ENCODE results near the gene CCDC183. TPM values are rescaled to one million over a fixed set of nuclear protein-coding genes. Genes with fewer than 3 reads are reported as not detected.
"Not testable (repeated sequence)": the region's sequence is repeated elsewhere in the genome, so short reads cannot be mapped to it uniquely, and the experiment has no call there.

CCDC183 gene
- total RNA-seq, 3 donors from 2014 or later: 0.49 TPM; not detected in 2

- peaks cover 6% of the 10 kb centered on the region for H3K27me3 Mint-ChIP-seq (ENCODE audit: low read depth)
- H3K36me3 Mint-ChIP-seq (ENCODE audit: insufficient read depth): no peaks in the 10 kb centered on the region
- no peak overlapping the region for H3K4me3 Mint-ChIP-seq
- peaks cover 18% of the 10 kb centered on the region for H3K4me1 Mint-ChIP-seq (ENCODE audit: low read depth)
- no peaks in the 10 kb centered on the region for H3K9me3 Mint-ChIP-seq
- ATAC-seq: no peak
- no peak for DNase-seq
Measured at GRCh38 chr9:136795000-136795348, 1.2 kb upstream of the CCDC183 start.

DNA sequence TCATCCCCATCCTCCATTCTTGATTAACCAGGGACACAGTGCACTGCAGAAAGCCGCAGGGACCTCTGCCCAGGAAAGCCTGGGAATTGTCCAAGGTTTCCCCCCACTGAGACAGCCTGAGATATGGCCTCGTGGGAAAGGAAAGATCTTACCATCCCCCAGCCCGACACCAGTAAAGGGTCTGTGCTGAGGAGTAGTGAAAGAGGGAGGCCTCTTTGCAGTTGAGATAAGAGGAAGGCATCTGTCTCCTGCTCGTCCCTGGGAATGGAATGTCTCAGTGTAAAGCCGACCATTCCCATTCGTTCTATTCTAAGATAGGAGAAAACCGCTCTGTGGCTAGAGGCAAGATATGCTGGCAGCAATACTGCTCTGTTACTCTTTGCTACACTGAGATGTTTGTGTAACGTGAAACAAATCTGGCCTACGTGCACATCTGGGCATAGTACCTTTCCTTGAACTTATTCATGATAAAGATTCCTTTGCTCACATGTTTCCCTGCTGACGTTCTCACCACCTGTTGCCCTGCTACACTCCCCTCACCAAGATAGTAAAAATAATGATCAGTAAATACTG is 723 bp downstream of the CCDC183 start:
- H3K36me3 Mint-ChIP-seq (ENCODE audit: insufficient read depth); ATAC-seq; DNase-seq; H3K4me3 Mint-ChIP-seq; H3K27me3 Mint-ChIP-seq (ENCODE audit: low read depth); H3K9me3 Mint-ChIP-seq: not testable (repeated sequence)
- H3K4me1 Mint-ChIP-seq (ENCODE audit: low read depth): peaks cover 26% of the 10 kb centered on the region

DNA sequence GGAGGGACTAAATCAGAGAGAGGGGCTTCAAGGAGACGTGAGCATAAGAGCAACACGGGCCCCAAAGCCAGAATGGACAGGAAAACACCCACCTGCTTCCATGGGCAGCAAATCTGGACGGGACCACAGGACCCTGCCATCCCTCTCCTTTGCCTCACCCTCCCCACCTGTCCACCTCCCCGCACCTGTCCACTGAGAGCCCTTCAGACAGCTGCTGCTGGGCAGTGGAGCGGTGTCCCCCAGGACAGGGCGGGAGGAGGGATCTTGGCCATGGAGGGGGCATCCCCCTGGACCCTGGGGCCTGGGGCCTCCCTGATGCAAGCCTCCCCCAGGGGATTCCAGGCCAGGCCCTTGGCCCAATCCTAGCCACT is 2.6 kb downstream of the CCDC183 start:
- Mint-ChIP-seq H3K36me3 (ENCODE audit: insufficient read depth) (no peaks in the 10 kb centered on the region), H3K27me3 (ENCODE audit: low read depth) (peaks cover 6% of the 10 kb centered on the region), H3K4me1 (ENCODE audit: low read depth) (peaks cover 18% of the 10 kb centered on the region), H3K4me3 (no peak overlapping the region), H3K9me3 (no peaks in the 10 kb centered on the region)
- DNase-seq (no peak), ATAC-seq (no peak)

DNA sequence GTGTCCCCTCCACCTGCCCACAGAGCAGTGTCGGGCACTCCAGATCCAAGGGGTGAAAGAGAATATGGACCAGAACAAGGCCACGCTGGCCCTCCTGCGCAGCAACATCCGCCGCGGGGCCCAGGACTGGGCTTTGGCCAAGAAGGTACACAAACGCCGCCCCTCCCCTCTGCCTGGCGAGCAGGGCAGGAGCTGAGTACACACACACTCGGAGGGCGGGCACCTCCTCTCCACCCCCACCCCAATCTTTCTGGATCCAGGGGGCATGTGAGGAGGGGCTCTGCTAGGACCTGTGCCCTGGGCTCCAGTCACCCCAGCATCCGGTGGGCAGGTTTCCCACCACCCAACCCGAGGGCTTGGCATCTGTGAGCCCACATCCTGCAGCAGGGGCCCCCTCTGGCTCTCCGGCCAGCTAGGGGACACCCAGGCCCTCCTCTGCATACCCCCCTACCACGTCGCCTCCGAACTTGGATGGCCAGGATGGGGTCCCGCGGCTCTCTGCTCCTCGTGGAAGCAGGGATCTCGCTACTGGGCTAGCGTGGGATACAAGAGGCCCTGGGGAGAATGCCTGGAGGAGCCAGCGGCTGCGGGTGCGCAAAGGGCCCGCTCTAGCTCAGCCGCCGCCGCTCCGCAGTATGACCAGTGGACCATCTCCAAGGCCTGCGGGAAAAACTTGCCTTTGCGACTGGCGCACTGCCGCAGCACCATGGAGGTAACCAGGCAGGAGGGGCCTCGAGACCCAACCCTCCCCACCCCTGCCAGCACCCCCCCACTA is 3.1 kb downstream of the CCDC183 start:
- H3K4me3 Mint-ChIP-seq: peak overlapping the region; percentile 45

DNA sequence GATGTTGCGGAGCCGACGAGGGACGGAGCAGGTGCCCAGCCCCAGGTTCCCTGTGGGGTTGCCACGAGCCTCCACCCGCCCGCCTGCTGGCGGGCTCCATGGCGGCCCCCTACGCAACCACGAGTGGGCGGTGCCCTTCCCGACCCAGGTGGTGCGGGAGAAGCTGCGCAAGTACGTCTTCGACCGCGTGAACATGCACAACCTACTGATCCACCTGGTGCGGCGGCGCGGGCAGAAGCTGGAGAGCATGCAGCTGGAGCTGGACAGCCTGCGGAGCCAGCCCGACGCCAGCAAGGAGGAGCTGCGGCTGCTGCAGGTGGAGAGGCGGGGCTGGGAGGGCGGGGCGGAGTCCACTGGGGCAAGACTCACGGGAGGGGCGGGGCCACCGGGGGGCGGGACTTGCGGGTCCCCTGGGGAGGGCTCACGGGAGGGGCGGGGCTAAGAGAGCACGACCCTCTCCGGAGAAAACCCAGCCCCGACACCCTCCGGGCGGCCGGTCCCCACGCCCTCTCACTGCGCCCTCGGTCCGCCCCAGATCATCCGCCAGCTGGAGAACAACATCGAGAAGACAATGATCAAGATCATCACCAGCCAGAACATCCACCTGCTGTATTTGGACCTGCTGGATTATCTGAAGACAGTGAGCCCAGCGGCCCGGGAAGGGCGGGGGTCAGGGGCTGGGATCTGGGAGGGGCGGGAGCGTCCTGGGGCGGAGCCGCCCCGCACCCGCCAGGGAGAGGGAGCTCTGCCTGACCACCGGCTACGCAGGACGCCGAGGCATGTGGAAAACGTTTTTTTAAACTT is 3.9 kb downstream of the CCDC183 start:
- H3K9me3 Mint-ChIP-seq: no peaks in the 10 kb centered on the region
- H3K27me3 Mint-ChIP-seq (ENCODE audit: low read depth): peaks cover 6% of the 10 kb centered on the region
- H3K4me3 Mint-ChIP-seq: peak overlapping the region; percentile 78
- DNase-seq (peak; percentile 92), ATAC-seq (peak; percentile 85 to 86)
- H3K4me1 Mint-ChIP-seq (ENCODE audit: low read depth): peaks cover 18% of the 10 kb centered on the region
- H3K36me3 Mint-ChIP-seq (ENCODE audit: insufficient read depth): no peaks in the 10 kb centered on the region

More for the DNA sequence above, 3.1 kb downstream of the CCDC183 start:
- H3K9me3 Mint-ChIP-seq: no peaks in the 10 kb centered on the region
- peaks cover 6% of the 10 kb centered on the region for H3K27me3 Mint-ChIP-seq (ENCODE audit: low read depth)
- ATAC-seq: no peak
- peaks cover 18% of the 10 kb centered on the region for H3K4me1 Mint-ChIP-seq (ENCODE audit: low read depth)
- no peaks in the 10 kb centered on the region for H3K36me3 Mint-ChIP-seq (ENCODE audit: insufficient read depth)
- no peak for DNase-seq

- Mint-ChIP-seq H3K4me1 (ENCODE audit: low read depth) (peaks cover 19% of the 10 kb centered on the region), H3K27me3 (ENCODE audit: low read depth) (no peaks in the 10 kb centered on the region), H3K9me3 (no peaks in the 10 kb centered on the region), H3K4me3 (no peak overlapping the region), H3K36me3 (ENCODE audit: insufficient read depth) (peaks cover 4% of the 10 kb centered on the region)
- ATAC-seq (no peak), DNase-seq (no peak)
Measured at GRCh38 chr9:136802321-136802720, 6.2 kb downstream of the CCDC183 start.

- H3K9me3 Mint-ChIP-seq; H3K36me3 Mint-ChIP-seq (ENCODE audit: insufficient read depth); DNase-seq; H3K27me3 Mint-ChIP-seq (ENCODE audit: low read depth); ATAC-seq; H3K4me3 Mint-ChIP-seq: not testable (repeated sequence)
- peaks cover 19% of the 10 kb centered on the region for H3K4me1 Mint-ChIP-seq (ENCODE audit: low read depth)
Measured at GRCh38 chr9:136803009-136803550, 6.9 kb downstream of the CCDC183 start.

- Mint-ChIP-seq H3K4me1 (ENCODE audit: low read depth) (peaks cover 20% of the 10 kb centered on the region), H3K4me3 (no peak overlapping the region), H3K27me3 (ENCODE audit: low read depth) (no peaks in the 10 kb centered on the region), H3K9me3 (no peaks in the 10 kb centered on the region), H3K36me3 (ENCODE audit: insufficient read depth) (peaks cover 4% of the 10 kb centered on the region)
- DNase-seq (no peak), ATAC-seq (no peak)
Measured at GRCh38 chr9:136803551-136804508, 7.7 kb downstream of the CCDC183 start.

GRCh38 chr9:136804509-136805206 is 8.5 kb downstream of the CCDC183 start:
- H3K9me3 Mint-ChIP-seq: no peaks in the 10 kb centered on the region

DNA sequence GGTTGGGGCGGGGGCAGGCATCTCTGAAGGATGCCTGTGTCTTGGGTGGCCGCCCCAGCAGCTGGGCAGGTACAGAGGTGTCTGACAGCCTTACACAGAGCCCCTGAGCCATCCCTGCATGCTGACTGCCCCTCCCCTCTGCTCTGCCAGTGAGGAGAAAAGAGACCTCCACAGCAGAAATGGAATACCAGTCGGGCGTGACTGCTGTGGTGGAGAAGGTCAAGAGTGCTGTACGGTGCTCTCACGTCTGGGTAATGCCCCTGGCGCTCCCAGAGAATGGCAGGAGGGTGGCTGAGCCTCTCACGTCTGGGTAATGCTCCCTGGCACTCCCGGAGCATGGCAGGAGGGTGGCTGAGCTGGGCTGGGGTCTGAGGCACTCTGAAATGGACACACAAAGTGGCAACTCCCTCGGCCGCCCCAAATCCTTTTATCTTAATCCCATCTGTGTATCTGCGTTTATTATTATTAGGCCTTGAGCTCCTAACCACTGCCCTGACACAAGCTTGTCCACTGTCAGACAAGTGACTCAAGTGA is 9.1 kb downstream of the CCDC183 start:
- peaks cover 9% of the 10 kb centered on the region for H3K36me3 Mint-ChIP-seq (ENCODE audit: insufficient read depth)
- no peak for ATAC-seq
- H3K4me3 Mint-ChIP-seq: no peak overlapping the region
- no peaks in the 10 kb centered on the region for H3K9me3 Mint-ChIP-seq
- H3K4me1 Mint-ChIP-seq (ENCODE audit: low read depth): peaks cover 32% of the 10 kb centered on the region
- no peak for DNase-seq
- H3K27me3 Mint-ChIP-seq (ENCODE audit: low read depth): no peaks in the 10 kb centered on the region

More at GRCh38 chr9:136804509-136805206, 8.5 kb downstream of the CCDC183 start:
- peaks cover 4% of the 10 kb centered on the region for H3K36me3 Mint-ChIP-seq (ENCODE audit: insufficient read depth)
- H3K27me3 Mint-ChIP-seq (ENCODE audit: low read depth): no peaks in the 10 kb centered on the region
- no peak overlapping the region for H3K4me3 Mint-ChIP-seq
- H3K4me1 Mint-ChIP-seq (ENCODE audit: low read depth): peaks cover 28% of the 10 kb centered on the region
- no peak for DNase-seq
- no peak for ATAC-seq

- H3K27me3 Mint-ChIP-seq (ENCODE audit: low read depth): no peaks in the 10 kb centered on the region
- H3K9me3 Mint-ChIP-seq: no peaks in the 10 kb centered on the region
- peaks cover 30% of the 10 kb centered on the region for H3K4me1 Mint-ChIP-seq (ENCODE audit: low read depth)
- H3K36me3 Mint-ChIP-seq (ENCODE audit: insufficient read depth): peaks cover 11% of the 10 kb centered on the region
- ATAC-seq (no peak), DNase-seq (no peak)
- H3K4me3 Mint-ChIP-seq: peak overlapping the region; percentile 86
Measured at GRCh38 chr9:136806067-136806466, 9.9 kb downstream of the CCDC183 start.

DNA sequence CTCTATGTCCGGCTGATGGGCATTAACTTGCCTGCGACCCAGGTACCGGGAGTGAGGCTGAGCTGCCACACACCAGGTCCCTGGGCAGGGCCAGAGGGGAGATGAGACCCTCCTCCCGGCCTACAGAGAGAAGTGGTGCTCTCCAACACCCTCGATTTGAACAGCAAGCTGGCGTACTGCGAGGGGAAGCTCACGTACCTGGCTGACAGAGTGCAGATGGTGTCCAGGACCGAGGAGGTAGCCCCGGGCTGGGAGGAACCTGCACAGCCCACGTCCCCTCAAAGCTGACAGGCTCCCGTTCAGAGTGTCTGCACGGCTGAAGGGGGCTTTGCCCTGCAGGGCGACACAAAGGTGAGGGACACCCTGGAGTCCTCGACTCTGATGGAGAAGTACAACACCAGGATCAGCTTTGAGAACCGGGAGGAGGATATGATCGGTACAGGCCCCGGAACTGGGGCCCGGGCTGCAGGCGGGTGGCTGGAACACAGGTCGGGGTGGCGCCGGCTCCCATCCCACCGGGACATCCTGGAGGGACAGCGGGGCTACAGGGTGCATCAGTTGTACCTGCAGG is 10.6 kb downstream of the CCDC183 start:
- no peak for ATAC-seq
- no peak for DNase-seq
- peaks cover 12% of the 10 kb centered on the region for H3K36me3 Mint-ChIP-seq (ENCODE audit: insufficient read depth)
- peaks cover 27% of the 10 kb centered on the region for H3K4me1 Mint-ChIP-seq (ENCODE audit: low read depth)
- no peaks in the 10 kb centered on the region for H3K27me3 Mint-ChIP-seq (ENCODE audit: low read depth)
- peak overlapping the region; percentile 86 for H3K4me3 Mint-ChIP-seq
- no peaks in the 10 kb centered on the region for H3K9me3 Mint-ChIP-seq
